HG02798 (cell line): ENCODE results near the gene FAM3C.

Experiments
- ATAC-seq: cut with Tn5 transposase; IDR thresholded peaks from one replicate; pipeline ENCODE4 v1.9.1; 2021; ENCODE audit warnings: mild to moderate bottlenecking; ENCODE audit not compliant: unreplicated experiment, poor library complexity

Gene FAM3C

DNA sequence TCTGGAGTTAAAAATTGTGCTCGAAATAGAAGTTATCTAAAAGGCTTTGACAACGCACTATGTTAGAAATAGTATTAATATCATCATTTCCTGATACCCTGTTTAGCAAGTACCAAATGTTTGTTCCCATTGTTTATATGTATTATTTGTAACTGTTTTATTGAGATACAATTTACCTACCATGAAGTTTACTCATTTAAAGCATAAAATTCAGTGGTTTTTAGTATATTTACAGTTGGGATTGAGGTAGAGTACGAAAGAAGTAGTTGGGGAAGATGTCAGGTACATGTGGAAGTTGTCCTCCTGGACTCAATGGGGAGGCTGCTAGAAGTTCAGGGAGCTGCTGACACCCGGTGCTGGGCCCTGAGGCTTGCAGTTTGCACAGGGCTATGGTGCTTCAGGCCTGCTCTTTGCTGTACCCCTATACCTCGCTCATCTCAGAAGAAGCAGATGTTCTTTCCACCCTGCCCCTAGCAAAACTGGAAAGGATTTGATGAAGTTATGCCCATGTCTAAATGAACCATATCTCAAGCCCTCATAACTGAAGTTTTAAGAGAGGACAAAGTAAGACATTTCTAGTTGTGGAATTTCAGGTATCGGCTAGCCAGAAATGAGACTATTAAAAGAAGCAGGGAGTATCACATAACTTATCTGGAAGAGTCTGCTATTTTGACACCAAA, 92.5 kb downstream of the FAM3C start:
- no peak for ATAC-seq

DNA sequence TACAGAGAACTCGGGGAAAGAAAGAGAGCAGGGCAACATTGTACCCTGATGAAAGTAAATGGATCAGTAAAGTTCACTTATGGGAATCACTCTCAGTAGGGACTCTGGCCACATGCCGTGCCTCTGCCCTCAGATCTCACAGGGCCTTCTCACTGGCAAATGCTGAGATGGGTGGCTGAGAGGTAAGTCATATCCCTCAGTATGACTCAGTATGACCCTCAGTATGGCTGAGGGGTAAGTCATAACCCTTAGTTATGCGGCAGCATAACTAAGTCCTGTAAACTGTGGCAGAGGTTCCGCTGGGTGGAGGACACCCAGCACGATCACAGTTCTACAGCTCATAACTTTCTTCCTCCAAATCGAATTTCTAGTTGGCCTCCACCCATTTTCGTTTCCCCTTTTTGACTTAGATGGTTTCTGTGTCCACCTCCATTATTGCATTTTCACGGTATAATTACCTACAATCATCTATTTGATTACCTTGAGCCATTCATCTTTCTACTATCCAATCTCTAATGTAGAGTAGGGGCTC, 93.8 kb downstream of the FAM3C start:
- peak; percentile 94 for ATAC-seq

DNA sequence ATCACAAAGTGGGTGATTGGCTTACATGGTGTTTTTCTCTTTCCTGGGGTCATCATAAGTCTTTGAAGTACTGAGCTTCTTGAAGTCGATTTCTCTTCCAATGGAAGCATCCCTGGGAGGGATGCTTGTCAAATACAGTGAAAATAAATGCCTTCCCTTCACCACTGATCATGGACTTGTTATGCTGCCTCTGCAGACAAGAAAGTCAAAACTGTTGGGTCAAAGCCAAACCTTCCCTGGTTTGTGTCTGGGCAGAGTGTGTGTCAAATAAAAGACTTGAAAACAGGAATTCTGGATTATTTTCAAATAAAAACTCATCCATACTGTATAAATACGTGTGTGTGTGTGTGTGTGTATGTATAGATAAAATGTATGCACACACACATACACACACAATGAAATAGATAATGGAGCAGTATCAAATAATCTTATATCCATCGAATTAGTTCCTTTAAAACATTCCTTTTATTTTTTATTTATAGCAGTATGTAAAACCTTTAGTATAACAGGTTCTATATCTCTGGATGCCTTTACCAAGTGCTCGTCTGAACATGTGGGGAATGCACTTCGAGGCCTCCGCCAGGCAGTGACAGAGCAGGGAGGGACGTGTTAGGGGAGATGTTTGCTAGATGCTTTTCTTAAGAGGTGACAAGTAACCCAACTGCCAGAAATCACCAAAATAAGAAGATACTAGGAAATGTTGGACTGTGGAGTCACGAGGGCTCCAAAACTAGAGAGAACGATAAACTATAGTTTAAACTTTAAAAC, 94.5 kb downstream of the FAM3C start:
- no peak for ATAC-seq

DNA sequence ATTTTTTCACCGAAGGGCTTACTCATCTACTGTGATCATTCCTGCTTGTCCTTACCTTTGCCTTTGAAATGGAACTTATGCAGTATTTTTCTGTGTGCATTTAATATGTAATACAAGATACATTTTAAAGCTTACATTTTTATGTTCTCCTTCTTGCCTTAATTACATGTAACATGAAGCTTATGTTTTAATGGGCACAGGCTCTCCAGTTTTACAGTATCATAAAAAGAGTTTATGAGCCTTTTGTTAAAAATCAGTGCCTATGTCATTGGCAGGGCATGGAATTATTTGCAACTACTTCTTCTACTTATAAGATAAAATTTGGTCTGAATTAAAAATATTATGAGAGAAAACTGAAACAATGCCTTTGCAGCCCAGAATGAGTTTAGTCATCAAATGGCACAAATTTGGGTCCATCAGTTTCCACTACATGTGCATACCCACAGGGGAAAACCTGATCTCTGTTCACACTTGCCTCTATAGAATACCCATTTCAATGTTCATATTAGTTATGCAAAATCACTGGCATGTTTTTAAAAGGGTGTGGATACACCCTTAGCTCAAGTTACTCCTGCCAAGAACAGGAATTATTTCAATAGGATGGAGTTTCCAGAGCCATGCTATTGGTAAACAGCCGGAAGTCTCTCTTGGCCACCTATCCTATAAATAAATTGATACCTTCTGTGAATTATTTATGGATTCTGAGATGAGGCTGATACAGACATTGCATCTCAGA, 95.3 kb downstream of the FAM3C start:
- no peak for ATAC-seq
